Uterus (tissue), 4 donors: ENCODE measurements around the gene NHSL1. TPM values are rescaled to one million over a fixed set of nuclear protein-coding genes. Genes with fewer than 3 reads are reported as not detected.

Experiments
- DNase-seq, 2 donors: peaks; one replicate each; pipeline ENCODE4 v3.0.0-alpha.2; 2019 to 2020
- H3K27ac ChIP-seq, 2 donors: fragments of 200-600 bp; sonication (generic); 1 replicate in 1 of 2; 2 replicates in 1 of 2; pipeline ENCODE4 v1.5.1; 2016 to 2018
- H3K27me3 ChIP-seq, 2 donors: fragments of 200-600 bp; sonication (generic); one replicate each; pipeline ENCODE4 v1.5.1; 2018 to 2019; ENCODE audit warnings: control low read depth in 1 of 2
- H3K36me3 ChIP-seq, 2 donors: fragments of 200-600 bp; sonication (generic); one replicate each; pipeline ENCODE4 v1.5.1; 2019; ENCODE audit warnings: control low read depth in 1 of 2
- H3K4me1 ChIP-seq, 2 donors: fragments of 200-600 bp; sonication (generic); one replicate each; pipeline ENCODE4 v1.5.1; 2018 to 2019; ENCODE audit warnings: control low read depth in 1 of 2
- H3K4me3 ChIP-seq, 2 donors: fragments of 200-600 bp; sonication (generic); 1 replicate in 1 of 2; 2 replicates in 1 of 2; pipeline ENCODE4 v1.5.1; 2018 to 2019; ENCODE audit warnings: mild to moderate bottlenecking in 1 of 2
- H3K9me3 ChIP-seq, 2 donors: fragments of 200-600 bp; sonication (generic); one replicate each; pipeline ENCODE4 v1.5.1; 2019; ENCODE audit warnings: control low read depth in 1 of 2
- POLR2A ChIP-seq, 2 donors: fragments of 450-650 bp; IDR thresholded peaks; one replicate each; pipeline ENCODE4 v1.6.1; 2016; ENCODE audit warnings: antibody characterized with exemption in 2 of 2, mild to moderate bottlenecking in 1 of 2, moderate library complexity in 1 of 2
- intact Hi-C: fragments of 100-400 bp; cut with DNase I; formaldehyde crosslinking; loops from one replicate; pipeline ENCODE4 v1.15.1; 2023; ENCODE audit warnings: low total_unique reads
- total RNA-seq, 4 donors: library from RNA; depleted of rRNA in 3 of 4; stranded (reverse); fragments of >200 nt in 3 of 4; gene quantifications; one replicate each; pipeline versions ENCODE4 v1.1.0 to v1.2.4, GENCODE V29; 2014 to 2023
- TF ChIP-seq, protein P1 (sequence below), 4 experiments: fragments of 200-600 bp in 2 of 4; fragments of 450-650 bp in 2 of 4; sonication (generic) in 2 of 4; IDR thresholded peaks; one replicate each; pipeline ENCODE4 v1.5.1; 2016 to 2019; ENCODE audit warnings: antibody characterized with exemption in 4 of 4, mild to moderate bottlenecking in 2 of 4, moderate library complexity in 1 of 4
- donor health status: DM: yes; HTN: yes; CAD: no.

The NHSL1 gene, protein sequence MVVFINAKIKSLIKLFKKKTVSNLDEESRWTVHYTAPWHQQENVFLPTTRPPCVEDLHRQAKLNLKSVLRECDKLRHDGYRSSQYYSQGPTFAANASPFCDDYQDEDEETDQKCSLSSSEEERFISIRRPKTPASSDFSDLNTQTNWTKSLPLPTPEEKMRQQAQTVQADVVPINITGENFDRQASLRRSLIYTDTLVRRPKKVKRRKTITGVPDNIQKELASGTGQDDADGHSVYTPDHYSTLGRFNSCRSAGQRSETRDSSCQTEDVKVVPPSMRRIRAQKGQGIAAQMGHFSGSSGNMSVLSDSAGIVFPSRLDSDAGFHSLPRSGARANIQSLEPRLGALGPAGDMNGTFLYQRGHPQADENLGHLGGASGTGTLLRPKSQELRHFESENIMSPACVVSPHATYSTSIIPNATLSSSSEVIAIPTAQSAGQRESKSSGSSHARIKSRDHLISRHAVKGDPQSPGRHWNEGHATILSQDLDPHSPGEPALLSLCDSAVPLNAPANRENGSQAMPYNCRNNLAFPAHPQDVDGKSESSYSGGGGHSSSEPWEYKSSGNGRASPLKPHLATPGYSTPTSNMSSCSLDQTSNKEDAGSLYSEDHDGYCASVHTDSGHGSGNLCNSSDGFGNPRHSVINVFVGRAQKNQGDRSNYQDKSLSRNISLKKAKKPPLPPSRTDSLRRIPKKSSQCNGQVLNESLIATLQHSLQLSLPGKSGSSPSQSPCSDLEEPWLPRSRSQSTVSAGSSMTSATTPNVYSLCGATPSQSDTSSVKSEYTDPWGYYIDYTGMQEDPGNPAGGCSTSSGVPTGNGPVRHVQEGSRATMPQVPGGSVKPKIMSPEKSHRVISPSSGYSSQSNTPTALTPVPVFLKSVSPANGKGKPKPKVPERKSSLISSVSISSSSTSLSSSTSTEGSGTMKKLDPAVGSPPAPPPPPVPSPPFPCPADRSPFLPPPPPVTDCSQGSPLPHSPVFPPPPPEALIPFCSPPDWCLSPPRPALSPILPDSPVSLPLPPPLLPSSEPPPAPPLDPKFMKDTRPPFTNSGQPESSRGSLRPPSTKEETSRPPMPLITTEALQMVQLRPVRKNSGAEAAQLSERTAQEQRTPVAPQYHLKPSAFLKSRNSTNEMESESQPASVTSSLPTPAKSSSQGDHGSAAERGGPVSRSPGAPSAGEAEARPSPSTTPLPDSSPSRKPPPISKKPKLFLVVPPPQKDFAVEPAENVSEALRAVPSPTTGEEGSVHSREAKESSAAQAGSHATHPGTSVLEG (N-terminal part only)
- 10 to 100 TPM in 1 of 4 donors, 1 to 10 TPM in 3; 2.8 to 30.9 (median 7.9) TPM for total RNA-seq

DNA sequence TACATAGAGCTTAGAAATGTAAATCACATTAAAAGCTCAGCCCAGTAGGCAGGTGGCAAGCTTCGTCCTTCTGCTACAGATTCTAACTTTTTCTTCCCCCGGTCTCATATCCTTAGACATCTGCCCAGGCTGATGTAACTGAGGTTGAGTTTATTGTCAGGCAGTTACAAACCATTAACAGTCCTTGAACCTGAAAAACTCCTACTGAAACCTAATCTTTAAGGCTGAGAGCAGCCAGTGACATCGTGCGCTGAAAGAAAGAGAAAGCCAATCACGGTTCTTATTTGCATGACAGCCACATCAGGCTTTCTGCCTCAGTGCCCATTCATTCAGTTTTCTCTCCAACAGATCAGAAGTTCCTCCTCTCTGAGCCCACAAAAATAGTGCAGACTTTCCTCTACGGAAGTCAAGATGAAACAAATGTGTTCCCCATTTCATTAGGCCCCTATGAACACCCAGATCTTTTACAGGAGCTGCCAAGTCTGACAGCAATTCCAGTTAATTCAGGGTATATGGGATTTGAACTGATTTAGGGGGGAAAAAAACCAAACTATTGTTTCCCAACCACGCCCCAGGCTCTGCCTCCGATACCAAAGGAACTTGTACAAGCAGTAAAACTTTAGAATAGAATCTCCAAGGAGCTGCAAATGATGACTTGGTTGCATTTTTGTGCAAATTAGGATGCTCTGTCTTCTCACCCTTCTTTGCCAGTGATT is at the start of gene NHSL1:
Gene NHSL1, minus strand, starts transcription at position 192 of the 716 bp plus-strand sequence. CDS start 204 bp downstream, outside the sequence.
- H3K27me3 ChIP-seq = no peaks in the 10 kb centered on the region
- H3K36me3 ChIP-seq = no peaks in the 10 kb centered on the region

DNA sequence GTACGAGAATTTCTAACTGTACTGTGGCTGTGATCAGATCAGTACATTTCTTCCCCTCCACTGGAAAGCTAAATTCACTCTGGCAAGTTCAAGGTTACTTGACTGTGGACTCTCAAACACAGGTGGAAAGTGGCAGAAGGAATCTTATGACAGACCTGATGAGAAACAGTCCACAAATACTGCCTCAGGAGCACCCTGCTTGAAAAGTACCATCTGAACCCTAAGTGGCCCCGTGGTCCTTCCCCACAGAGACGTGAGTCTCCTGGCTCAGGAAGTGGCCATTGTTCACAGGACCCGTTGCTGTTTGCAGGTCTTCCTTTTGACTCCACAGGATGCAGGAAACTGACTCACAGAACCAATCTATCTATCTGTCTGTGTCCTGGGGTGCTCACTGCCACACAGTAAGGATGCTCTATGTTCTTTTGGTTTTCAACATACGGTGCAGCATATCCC is 47.5 kb upstream of the NHSL1 start:
- Histone ChIP-seq H3K9me3 (no peaks in the 10 kb centered on the region), H3K4me3 (no peak overlapping the region), H3K4me1 (no peaks in the 10 kb centered on the region), H3K36me3 (no peaks in the 10 kb centered on the region), H3K27ac (no peak overlapping the region), H3K27me3 (no peaks in the 10 kb centered on the region)
- TF ChIP-seq, protein P1, sequence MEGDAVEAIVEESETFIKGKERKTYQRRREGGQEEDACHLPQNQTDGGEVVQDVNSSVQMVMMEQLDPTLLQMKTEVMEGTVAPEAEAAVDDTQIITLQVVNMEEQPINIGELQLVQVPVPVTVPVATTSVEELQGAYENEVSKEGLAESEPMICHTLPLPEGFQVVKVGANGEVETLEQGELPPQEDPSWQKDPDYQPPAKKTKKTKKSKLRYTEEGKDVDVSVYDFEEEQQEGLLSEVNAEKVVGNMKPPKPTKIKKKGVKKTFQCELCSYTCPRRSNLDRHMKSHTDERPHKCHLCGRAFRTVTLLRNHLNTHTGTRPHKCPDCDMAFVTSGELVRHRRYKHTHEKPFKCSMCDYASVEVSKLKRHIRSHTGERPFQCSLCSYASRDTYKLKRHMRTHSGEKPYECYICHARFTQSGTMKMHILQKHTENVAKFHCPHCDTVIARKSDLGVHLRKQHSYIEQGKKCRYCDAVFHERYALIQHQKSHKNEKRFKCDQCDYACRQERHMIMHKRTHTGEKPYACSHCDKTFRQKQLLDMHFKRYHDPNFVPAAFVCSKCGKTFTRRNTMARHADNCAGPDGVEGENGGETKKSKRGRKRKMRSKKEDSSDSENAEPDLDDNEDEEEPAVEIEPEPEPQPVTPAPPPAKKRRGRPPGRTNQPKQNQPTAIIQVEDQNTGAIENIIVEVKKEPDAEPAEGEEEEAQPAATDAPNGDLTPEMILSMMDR (IDR thresholded peaks at IDR 0.05) = no peak
- intact Hi-C loops = no loop called here
- no peak for DNase-seq

More for the DNA sequence above, at the start of gene NHSL1:
- Histone ChIP-seq H3K27ac (no peak within 1 kb of the TSS), H3K9me3 (no peaks in the 10 kb centered on the region), H3K4me1 (no peaks in the 10 kb centered on the region), H3K4me3 (no peak within 1 kb of the TSS)
- TF ChIP-seq, protein P1 (IDR thresholded peaks at IDR 0.05) = no peak
- TF ChIP-seq POLR2A (IDR thresholded peaks at IDR 0.05) = no peak
- intact Hi-C loops = no loop called here
- DNase-seq = no peak

DNA sequence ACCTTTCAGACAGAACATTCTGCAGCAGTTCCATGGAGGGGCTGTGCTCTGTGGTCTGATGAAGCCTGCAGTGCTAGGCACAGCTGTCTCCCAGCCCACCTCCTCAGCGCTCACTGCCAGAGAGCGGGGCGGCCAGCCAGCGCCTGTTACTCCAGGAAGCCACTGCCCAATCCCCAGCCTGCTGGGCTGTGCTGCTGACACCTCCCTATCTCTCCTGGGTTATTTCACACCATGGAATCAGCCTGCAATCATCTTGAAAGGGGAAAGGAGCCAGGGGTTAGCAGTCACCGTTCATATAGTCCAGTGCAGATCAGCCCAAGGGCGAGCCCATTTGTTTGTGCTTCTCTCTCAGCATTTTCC is 46.3 kb upstream of the NHSL1 start:
- no peaks in the 10 kb centered on the region for H3K36me3 ChIP-seq
- TF ChIP-seq, protein P1 (IDR thresholded peaks at IDR 0.05) = no peak
- no peak for TF ChIP-seq POLR2A (IDR thresholded peaks at IDR 0.05)
- H3K9me3 ChIP-seq = no peaks in the 10 kb centered on the region
- DNase-seq = peak; percentile 18 to 63
- intact Hi-C loops = no loop called here
- H3K4me3 ChIP-seq = no peak overlapping the region
- H3K27ac ChIP-seq = peak overlapping the region; percentile 10 to 37
- H3K27me3 ChIP-seq = no peaks in the 10 kb centered on the region
- no peaks in the 10 kb centered on the region for H3K4me1 ChIP-seq

DNA sequence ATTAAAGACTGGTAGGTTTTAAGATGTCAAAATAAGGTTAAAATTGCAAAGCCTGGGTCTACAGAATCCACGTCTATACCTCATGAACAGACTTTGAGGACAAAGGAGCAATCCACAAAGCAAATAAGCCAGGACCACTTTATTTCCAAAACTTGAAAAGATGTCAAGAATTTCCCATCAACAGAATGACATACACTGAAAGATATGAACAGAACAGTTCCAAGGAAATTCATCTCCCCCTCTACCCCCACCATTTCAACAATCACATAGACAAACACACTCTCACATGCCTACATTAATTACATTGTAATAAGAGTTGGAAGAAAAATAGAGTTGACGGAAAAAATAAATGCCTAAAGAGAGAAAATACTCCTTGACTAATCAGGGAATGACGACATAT is 45.2 kb upstream of the NHSL1 start:
- H3K27me3 ChIP-seq = no peaks in the 10 kb centered on the region
- H3K4me1 ChIP-seq = no peaks in the 10 kb centered on the region
- DNase-seq = no peak
- no peak overlapping the region for H3K4me3 ChIP-seq
- intact Hi-C loops = no loop called here
- H3K36me3 ChIP-seq = no peaks in the 10 kb centered on the region
- H3K9me3 ChIP-seq = no peaks in the 10 kb centered on the region
- no peak for TF ChIP-seq POLR2A (IDR thresholded peaks at IDR 0.05)
- TF ChIP-seq, protein P1 (IDR thresholded peaks at IDR 0.05) = no peak
- H3K27ac ChIP-seq = no peak overlapping the region
